Neural cell (in vitro differentiated cells): ENCODE measurements around the gene EEF1A2.

Source experiments
- CTCF ChIP-seq: fragments of 450-650 bp; IDR thresholded peaks from 2 replicates; pipeline ENCODE4 v1.5.1; 2014; ENCODE audit warnings: antibody characterized with exemption, mild to moderate bottlenecking, moderate library complexity; ENCODE audit not compliant: poor library complexity, severe bottlenecking
- EP300 ChIP-seq: fragments of 450-650 bp; conservative IDR thresholded peaks from 2 replicates; pipeline ENCODE4 v1.6.1; 2014; ENCODE audit warnings: antibody characterized with exemption, mild to moderate bottlenecking, moderate library complexity; ENCODE audit not compliant: poor library complexity, severe bottlenecking
- EZH2 ChIP-seq: fragments of 200-600, 300-800 bp; shearing (Covaris generic), sonication (generic); IDR thresholded peaks from 2 replicates; pipeline ENCODE4 v1.6.1; 2014; ENCODE audit warnings: antibody characterized with exemption, low read length, borderline replicate concordance, mild to moderate bottlenecking; ENCODE audit not compliant: insufficient read depth, poor library complexity, severe bottlenecking
- MXI1 ChIP-seq: fragments of 450-650 bp; conservative IDR thresholded peaks from 2 replicates; pipeline ENCODE4 v1.6.1; 2014; ENCODE audit warnings: antibody characterized with exemption, mild to moderate bottlenecking; ENCODE audit not compliant: poor library complexity, severe bottlenecking
- POLR2AphosphoS5 ChIP-seq: IDR thresholded peaks from 2 replicates; pipeline ENCODE4 v1.6.1; 2012
- RAD21 ChIP-seq: fragments of 450-650 bp; conservative IDR thresholded peaks from 2 replicates; pipeline ENCODE4 v1.6.1; 2014; ENCODE audit warnings: antibody characterized with exemption, mild to moderate bottlenecking, moderate library complexity
- SMC3 ChIP-seq: fragments of 450-650 bp; conservative IDR thresholded peaks from 2 replicates; pipeline ENCODE4 v1.6.1; 2014; ENCODE audit warnings: antibody characterized with exemption, mild to moderate bottlenecking, moderate library complexity; ENCODE audit not compliant: poor library complexity
- TAF1 ChIP-seq: IDR thresholded peaks from 2 replicates; pipeline ENCODE4 v1.6.1; 2012; ENCODE audit warnings: low read depth
- TF ChIP-seq, protein P1 (sequence below): IDR thresholded peaks from 2 replicates; pipeline ENCODE4 v1.6.1; 2012; ENCODE audit warnings: borderline replicate concordance

GRCh38 chr20:63548542-63548941 is 49.7 kb upstream of the EEF1A2 start:
- TF ChIP-seq CTCF (no peak), EZH2 (no peak), RAD21 (no peak), EP300 (no peak), TAF1 (no peak), MXI1 (no peak), POLR2AphosphoS5 (no peak), SMC3 (no peak)
- TF ChIP-seq, protein P1, sequence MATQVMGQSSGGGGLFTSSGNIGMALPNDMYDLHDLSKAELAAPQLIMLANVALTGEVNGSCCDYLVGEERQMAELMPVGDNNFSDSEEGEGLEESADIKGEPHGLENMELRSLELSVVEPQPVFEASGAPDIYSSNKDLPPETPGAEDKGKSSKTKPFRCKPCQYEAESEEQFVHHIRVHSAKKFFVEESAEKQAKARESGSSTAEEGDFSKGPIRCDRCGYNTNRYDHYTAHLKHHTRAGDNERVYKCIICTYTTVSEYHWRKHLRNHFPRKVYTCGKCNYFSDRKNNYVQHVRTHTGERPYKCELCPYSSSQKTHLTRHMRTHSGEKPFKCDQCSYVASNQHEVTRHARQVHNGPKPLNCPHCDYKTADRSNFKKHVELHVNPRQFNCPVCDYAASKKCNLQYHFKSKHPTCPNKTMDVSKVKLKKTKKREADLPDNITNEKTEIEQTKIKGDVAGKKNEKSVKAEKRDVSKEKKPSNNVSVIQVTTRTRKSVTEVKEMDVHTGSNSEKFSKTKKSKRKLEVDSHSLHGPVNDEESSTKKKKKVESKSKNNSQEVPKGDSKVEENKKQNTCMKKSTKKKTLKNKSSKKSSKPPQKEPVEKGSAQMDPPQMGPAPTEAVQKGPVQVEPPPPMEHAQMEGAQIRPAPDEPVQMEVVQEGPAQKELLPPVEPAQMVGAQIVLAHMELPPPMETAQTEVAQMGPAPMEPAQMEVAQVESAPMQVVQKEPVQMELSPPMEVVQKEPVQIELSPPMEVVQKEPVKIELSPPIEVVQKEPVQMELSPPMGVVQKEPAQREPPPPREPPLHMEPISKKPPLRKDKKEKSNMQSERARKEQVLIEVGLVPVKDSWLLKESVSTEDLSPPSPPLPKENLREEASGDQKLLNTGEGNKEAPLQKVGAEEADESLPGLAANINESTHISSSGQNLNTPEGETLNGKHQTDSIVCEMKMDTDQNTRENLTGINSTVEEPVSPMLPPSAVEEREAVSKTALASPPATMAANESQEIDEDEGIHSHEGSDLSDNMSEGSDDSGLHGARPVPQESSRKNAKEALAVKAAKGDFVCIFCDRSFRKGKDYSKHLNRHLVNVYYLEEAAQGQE = no peak
